Activated CD8-positive, alpha-beta memory T cell treated with anti-CD3 and anti-CD28 coated beads for 1 hour (primary cell): ENCODE data around the gene TENT4A.

Source experiments
- DNase-seq, 2 donors: peaks; one replicate each; pipeline ENCODE4 v3.0.0-alpha.2; 2020; ENCODE audit warnings: low read depth in 1 of 2; ENCODE audit errors: extremely low read depth in 1 of 2

TENT4A gene

DNA sequence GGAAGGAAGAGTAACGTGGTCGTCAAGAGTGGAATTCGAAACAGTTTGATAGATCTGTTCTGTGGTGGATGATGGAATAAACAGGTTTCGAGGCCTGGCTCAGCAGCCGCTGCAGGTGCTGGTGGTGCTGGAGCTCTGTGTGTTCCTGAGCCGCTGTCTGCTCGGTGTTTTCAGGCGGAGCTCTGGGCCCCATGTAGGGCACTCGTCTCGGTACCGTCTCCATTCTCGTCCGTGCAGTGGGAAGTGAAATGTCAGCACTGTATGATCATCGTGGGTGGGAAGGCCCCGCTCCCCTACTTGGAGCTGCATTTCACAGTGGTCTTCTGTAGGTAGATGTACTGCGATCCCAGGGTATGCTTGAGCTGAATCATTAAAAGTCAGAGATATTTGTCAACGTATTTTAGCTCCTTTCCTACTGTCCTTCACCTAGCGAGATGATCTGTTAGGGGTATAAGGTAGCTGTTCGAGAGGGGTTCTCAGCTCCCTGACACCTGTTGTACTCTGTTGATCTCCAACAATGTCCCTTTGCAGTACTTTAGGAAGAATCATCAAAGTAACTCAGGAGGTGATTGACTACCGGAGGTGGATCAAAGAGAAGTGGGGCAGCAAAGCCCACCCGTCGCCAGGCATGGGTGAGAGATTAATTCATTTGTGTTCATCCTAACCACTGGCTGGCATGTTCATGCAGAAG, 35.9 kb downstream of the TENT4A start:
- DNase-seq: no peak

DNA sequence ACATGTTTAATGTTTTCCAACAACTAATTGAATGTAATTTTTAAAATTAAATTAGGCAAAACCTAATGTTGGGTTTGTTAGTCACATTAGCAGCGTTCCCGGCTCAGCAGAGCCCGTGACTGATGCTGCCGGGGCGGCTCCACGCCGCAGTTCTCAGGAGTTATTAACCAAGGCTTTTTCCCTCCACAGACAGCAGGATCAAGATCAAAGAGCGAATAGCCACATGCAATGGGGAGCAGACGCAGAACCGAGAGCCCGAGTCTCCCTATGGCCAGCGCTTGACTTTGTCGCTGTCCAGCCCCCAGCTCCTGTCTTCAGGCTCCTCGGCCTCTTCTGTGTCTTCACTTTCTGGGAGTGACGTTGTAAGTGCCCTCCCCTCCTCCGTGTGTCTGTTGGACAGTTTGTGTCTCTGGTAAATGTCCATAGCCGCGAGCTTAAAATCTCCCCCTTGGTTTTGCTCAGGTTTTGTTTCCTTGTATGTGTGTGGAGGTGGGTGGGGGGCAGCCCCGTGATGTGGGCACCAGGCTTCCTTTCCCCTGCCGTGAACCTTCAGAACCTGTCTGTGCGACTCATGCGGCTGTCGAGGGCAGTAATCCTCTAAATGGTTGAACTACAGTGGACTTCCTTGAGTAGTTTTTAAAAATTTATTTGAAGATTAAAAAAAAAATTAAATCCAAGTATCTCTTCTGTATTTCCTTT, 37.1 kb downstream of the TENT4A start:
- no peak for DNase-seq

DNA sequence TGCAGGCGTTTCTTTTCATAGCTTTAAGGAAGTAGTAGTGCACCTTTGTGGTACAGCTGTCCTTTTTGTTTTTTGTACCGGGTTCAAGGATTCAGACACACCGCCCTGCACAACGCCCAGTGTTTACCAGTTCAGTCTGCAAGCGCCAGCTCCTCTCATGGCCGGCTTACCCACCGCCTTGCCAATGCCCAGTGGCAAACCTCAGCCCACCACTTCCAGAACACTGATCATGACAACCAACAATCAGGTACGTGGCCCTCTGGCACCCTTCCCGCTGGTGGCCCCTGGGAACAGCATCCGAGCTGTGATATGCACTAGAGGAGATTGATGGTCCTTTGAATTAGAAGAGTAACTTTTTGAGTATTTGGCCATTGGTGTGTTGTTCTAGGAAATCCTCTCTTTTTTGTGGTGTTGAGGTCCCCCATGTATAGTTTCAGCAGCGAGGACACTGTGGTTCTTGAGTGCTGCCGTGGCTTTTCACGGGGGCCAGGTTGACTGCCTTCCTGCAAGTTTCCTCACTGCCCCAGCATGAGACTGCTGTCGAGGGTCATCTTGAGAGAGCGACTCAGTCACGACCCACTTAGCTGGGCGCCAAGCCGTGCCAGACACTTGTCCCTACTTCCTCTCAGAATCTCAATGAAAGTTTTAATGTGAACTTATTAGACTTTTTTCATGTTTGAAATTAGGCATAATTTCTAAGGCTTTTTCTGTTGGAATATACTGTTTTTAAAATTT, 37.9 kb downstream of the TENT4A start:
- DNase-seq: no peak

DNA sequence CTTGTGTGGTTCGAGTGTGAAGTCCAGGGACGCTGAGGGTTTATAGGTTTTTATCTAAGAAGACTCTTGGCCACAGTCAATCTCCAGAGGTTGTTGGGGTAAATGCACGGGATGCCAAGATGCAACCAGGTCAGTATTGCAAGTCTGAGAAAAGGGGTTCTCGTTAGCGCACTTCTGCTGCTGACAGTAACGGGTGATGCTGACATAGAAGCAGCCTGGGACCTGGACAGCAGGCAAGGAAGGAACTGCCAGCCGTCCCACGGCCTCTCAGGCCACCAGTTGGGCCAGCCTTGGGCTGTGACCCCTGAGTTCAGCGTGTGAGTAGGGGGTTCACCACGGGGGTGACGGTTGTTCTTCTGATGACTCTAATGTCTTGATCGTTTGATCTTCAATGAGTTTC, 39.0 kb downstream of the TENT4A start:
- DNase-seq: no peak

DNA sequence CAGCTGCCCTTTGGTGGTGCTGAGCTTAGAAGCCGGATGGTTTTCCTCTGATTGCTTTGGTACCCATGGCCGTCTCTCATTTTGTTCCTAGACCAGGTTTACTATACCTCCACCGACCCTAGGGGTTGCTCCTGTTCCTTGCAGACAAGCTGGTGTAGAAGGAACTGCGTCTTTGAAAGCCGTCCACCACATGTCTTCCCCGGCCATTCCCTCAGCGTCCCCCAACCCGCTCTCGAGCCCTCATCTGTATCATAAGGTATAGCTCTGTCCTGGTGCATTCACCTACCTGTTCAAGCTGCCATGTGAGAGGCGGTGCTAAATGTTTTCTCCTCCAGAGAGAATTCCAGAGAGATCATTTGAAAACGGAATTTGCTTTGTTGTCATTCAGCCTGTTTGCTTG, 39.5 kb downstream of the TENT4A start:
- no peak for DNase-seq

DNA sequence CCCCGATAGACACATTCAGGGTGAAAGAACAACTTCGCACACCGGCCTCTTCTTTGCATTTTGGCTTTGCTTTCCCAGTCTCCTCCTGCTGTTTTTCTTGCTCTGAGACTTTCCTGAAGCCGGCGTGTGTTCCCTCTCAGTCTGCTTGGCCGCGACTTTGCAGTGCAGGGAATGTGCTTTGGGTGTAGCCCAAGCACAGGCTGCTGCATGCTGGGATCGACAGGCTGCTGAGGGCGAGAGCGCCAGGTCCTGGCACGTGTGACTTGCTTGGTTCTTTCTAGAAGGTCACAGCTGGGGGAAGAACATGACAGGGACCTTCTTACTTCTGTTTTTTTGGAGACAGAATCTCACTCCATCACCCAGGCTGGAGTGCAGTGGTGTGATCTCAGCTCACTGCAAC, 40.6 kb downstream of the TENT4A start:
- no peak for DNase-seq

DNA sequence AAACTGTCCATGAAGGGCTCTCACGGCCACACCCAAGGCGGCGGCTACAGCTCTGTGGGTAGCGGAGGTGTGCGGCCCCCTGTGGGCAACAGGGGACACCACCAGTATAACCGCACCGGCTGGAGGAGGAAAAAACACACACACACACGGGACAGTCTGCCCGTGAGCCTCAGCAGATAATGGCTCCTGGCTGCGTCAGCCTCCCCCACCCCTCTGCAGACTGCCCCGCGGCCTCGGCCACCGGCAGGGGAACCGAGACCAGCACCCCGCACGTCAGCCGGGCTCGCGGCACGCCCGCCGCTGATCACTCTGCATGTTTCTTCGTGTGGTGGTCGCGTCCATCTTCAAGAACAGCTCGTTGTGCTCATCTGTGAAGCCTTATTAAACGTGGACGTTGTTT, 41.5 kb downstream of the TENT4A start:
- no peak for DNase-seq

DNA sequence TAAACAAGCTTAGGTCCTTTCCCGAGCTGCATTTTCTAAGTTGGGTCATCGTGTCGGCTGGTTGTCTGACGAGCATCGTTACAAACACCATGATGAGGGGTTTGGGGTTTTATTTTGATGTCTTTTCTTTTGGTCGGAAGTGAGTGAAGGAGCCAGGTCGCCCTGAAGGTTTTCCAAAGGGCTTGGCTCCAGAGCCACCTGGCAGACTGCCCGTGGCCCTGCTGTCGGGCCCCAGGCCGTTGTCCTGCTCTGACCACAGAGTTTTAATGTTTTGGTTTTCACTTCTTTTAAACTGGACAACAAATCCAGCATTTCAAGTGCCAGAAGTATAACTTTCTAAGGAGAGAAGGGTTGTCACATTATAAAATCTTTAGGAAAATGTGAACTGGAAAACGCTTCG, 42.3 kb downstream of the TENT4A start:
- no peak for DNase-seq

DNA sequence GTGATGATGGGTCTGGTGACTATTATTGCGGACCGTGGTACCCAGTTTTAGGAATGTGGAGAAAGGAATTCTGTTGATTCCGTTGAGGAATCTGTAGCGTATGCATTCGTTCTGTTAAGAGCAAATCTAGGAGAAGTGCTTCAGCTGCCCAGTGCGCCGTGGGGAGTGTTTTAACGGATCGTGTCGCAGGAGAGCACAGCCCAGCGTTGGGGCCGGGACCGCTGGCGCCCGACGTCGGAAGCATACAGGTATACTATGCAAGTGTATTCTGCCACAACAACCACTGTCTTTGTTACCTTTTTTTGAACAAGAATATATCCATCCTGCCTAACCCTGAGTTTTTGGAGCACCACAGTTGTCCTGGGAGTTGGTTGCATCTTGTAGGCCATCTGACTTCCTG, 42.7 kb downstream of the TENT4A start:
- no peak for DNase-seq

DNA sequence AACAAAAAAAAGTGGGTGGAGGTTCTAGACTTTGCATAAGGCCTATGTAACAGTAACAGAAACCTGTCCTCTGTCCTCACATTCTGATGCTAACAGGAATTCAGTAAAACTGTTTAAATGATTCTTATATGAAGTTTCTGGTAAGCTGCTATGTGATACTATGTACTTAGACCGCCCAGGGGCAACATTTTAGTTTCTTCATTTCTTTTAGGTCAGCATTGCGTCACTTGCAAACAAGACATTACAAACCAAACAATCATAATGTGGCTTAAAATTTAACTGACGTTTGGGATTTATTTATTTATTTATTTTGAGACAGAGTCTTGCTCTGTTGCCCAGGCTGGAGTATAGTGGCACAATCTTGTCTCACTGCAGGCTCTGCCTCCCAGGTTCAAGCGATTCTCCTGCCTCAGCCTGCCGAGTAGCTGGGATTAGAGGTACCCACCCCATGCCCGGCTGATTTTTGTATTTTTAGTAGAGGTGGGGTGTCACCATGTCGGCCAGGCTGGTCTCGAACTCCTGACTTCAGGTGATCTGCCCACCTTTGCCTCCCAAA, 44.3 kb downstream of the TENT4A start:
- no peak for DNase-seq

DNA sequence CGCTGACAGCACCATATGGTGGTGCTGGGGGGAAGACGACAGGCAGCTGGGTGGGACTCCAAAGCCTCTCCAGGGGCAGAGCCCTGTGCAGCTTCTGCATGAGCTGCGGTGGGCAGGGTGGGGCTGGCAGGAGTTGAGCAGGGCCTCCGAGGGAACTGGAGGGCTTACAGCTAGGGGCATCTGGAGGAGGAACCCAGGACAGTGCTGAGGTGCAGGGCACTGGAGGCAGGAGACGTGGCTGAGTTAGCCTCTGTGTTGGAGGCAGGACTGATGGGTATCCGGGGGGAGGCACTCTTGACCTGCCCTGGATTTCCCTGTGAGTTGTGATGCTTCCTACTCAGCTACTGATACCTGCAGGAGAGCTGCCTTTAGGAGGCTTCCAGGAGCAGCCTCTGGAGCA, 45.0 kb downstream of the TENT4A start:
- no peak for DNase-seq

DNA sequence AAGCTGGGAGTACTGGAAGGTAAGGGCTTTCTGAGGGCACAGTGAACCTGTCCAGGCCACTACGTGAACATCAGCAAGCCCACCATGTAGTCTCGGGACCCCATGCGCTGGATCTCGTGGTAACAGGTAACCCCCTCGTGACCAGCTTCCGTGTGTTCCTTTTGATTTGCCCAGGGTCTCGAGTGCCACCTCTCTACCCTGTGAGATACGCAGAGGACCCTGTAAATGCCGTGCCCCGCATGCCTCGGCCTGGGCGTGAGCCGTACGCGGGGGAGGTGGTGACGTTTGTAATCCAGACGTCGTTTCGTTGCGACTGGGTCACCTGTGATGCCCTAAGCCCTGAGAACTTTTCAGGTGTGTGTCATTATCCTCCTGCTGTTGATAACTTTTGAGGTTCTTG, 45.5 kb downstream of the TENT4A start:
- no peak for DNase-seq

DNA sequence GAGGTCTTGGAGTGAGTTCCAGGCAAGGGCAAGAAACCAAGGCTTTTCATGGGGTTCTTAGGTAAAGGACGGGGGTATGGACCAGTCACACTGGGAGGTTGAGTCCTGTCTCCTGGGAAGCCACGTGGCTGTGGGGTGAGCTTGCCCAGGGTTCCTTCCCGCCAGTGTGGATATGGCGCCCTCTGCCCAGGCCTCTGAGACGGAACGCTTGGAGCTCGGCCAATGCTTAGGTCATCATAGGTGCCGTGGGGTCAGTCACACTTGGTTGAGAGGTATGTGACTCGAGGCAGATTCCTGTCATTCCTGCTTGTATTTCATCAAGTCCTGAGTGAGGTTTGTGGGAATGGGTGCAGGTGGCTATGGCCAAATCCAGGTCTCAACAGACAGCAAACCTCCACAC, 46.2 kb downstream of the TENT4A start:
- no peak for DNase-seq

DNA sequence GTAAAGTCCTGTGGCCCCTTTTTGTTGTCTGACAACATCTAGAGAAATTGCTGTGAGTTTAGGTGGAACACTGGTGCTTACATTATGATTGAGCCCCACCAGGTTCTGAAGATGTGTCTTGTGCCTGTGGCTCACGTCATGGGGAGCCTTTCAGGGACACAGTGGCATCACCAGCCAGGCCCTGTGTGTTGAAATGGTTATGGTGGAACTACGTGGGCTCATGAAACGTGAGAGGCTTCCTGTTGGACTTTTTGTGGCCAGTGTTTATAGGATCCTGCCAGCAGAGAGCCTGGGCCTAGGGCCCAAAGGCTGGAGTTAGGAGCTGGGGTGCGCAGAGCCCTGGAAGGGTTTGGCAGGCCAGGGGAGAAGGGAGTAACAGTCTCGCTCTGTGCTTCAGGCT, 46.8 kb downstream of the TENT4A start:
- no peak for DNase-seq

DNA sequence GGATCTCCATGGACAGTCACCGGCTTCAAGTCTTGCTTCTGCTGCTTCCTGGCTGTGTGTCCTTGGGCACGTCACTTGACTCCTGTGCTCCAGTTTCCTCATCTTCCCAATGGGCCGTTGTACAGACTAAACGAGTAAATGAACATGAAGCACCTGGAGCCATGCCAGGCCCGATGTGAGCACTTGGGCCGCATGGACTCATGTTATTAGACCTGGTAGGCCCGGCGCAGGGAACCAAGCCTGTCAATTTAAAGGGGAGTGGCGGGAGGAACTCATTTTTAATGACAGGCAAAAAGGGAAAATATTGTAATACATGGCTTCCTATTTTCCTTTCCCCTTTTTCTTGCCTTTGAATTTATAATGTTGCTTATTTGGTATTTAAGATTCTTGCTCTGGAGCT, 47.5 kb downstream of the TENT4A start:
- DNase-seq: no peak

DNA sequence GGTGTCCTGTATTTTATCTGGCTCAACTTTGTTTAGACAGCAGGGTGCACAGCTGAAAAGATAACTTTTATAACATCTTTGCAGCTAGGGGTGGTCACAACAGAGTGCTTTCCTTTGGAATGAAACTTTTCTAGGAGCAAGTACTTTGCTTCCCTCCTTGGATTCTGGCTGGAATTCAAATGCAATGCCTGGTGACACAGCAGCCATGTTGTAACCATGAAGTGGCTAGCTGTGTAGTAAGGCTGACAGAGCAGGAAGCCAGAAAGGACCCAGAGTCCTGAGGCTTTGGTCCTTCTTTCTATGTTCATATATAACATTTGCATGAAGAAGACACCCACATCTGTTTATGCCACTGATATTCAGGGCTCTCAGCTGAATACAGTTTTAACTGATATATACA, 48.1 kb downstream of the TENT4A start:
- no peak for DNase-seq

DNA sequence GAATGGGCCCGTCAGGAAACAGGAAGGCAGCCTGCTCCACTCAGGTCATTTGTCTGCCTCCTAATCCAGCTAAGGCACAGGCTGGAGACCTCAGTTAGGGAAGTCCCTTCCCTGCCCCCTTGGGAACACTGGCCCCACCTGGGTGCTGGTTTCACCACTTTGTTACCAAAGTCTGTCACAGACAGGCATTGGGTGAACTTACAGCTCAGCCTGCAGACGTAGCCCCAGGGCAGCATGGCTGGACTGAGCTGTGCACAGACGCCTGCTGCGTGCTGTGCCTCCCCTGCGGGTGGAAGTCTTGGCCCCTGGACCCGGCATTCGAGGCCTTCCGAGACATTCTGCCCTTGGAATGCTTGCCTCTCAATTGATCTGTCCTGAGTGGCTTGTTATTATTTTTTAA, 48.9 kb downstream of the TENT4A start:
- DNase-seq: no peak

DNA sequence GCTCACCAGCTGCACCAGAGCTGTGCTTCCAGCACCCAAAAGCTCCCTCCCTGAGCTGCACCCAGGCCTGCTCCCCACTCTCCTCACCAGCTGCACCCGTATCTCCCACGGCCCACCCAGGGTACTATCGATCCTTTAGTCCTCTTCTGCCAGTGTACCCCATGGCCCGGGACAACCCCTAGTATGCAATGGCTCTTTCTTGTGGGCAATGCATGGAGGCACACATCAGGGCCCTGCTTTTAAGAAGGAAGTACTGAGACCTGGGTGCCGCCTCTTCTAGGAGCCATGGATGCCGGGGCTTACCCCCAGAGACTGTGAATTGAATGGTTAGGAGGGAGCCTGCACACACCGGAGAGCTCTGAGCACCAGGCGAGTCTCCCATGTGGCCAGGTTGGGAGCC, 49.5 kb downstream of the TENT4A start:
- no peak for DNase-seq

DNA sequence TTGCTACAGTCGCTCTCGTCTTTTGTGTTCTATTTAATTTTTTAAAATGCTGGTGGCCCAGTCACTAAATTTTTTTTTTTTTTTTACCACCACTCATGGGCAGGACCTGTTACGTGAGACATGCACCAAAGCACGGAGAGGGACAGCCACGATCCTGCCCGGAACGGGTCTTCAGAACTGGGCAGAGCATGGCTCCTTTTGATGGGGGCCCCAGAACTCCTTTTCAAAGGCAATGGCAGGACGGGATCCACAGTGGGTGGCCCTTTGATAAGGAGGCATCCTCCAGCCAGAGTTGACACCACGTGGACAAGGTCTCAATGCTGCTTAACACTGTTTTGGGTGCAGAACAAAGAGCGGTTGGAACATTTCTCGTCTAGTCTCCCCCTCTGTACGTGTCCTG, 50.0 kb downstream of the TENT4A start:
- no peak for DNase-seq

DNA sequence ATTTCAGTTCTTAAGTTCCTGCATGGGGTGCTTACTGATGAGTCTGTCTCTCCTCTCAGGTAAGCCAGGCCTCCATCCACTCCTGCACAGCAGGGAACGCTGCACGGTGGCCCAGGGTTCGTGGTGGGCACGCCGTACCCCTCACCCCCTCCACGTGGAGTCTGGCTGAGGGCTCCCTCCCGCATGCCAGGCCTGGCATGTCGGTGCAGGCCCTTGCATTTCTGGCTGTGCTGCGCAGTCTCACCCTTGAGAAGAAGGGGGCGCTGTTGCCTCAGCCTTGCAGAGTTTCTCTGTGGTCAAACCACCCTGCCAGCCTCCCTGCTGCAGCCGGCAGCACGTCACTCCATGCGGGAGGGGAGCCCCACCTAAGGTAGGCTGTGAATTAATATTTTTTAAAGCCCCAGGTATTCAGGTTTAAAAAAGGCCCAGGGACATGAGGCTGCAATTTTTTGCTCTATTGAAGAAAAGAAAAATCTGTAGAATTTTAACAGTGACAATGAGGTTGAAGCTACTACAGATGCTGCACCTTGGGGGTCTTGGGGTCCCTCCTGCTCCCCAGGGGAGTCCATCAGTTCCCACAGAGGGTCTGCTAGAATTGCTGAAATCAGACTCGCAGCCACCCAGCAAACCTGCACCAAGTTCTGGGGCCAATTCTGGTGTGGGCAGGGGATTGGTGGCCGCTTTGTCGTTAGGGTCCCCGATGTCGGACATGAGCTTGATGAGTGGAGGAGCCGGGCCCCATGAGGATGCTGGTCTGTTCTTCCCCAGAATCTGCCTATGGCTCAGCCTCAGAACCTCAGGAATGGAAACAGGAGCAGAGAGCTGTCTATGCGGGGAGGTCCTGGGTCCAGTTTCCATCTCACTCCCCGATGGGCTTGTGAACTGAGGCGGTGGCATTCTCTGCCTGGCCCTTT, 52.6 kb downstream of the TENT4A start:
- peak in 1 of 2 donors; percentile 30 for DNase-seq

DNA sequence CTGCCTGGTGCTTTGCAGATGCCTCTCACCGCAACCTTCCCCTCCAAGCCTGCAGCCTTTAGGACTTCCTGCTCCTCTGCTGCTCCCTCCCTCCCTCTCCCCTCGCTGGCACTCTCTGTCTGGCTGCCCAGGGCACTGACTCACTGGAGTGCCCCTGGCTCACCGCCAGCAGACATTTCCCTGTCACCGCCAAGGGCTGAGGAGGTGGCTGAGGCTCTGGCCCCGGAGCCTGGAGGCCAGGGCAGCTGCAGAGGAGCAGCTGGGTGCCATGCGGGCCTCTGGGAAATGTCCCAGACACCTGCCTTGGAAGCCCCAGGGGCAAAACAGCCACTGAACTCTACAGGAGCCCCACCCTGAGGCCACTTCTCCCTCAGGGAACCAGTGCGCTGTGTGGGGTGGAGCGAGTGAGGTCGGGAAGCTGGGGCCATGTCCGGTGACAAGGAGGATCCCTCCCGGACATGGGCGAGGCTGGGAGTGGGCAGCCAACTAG, 53.4 kb downstream of the TENT4A start:
- peak in 1 of 2 donors; percentile 5 for DNase-seq
